Fibroblast of lung (primary cell): Measurements from ENCODE around the gene CXCL8. TPM values are rescaled to one million over a fixed set of nuclear protein-coding genes. Genes with fewer than 3 reads are reported as not detected.

Source experiments
- DNase-seq, 2 donors: peaks; one replicate each; pipeline versions ENCODE4 v3.0.0 to v3.0.0-alpha.2; 2010; ENCODE audit warnings: low read depth in 2 of 2
- H2AFZ ChIP-seq: 2 replicates; pipeline ENCODE4 v1.5.1; 2012; ENCODE audit warnings: low read length, control low read depth, inconsistent platforms
- H3K27ac ChIP-seq: 2 replicates; pipeline ENCODE4 v1.5.1; 2011; ENCODE audit warnings: low read length, control low read depth; ENCODE audit not compliant: insufficient read depth
- H3K27me3 ChIP-seq: 2 replicates; pipeline ENCODE4 v1.5.1; 2011; ENCODE audit warnings: mild to moderate bottlenecking, low read length; ENCODE audit not compliant: control insufficient read depth, insufficient read depth
- H3K36me3 ChIP-seq: 2 replicates; pipeline ENCODE4 v1.5.1; 2011; ENCODE audit warnings: low read length; ENCODE audit not compliant: control insufficient read depth, insufficient read depth
- H3K4me1 ChIP-seq: 2 replicates; pipeline ENCODE4 v1.5.1; 2011; ENCODE audit warnings: low read length; ENCODE audit not compliant: control insufficient read depth, insufficient read depth; ENCODE audit errors: extremely low read depth
- H3K4me2 ChIP-seq: 2 replicates; pipeline ENCODE4 v1.5.1; 2011; ENCODE audit warnings: low read length, control low read depth; ENCODE audit not compliant: insufficient read depth; ENCODE audit errors: extremely low read depth
- H3K4me3 ChIP-seq, 4 experiments: fragments of 200-600 bp in 1 of 4; sonication (generic) in 1 of 4; replicated peaks in 1 of 4; 2 replicates each; pipeline ENCODE4 v1.5.1; 2011 to 2016; ENCODE audit warnings: low read length in 4 of 4, low read depth in 3 of 4, mild to moderate bottlenecking in 3 of 4, control low read depth in 2 of 4, inconsistent platforms in 1 of 4, mixed read lengths in 1 of 4; ENCODE audit not compliant: insufficient read depth in 1 of 4; ENCODE audit errors: control extremely low read depth in 1 of 4
- H3K79me2 ChIP-seq: 2 replicates; pipeline ENCODE4 v1.5.1; 2012; ENCODE audit warnings: mild to moderate bottlenecking, low read length, inconsistent platforms; ENCODE audit not compliant: control insufficient read depth, insufficient read depth
- H3K9ac ChIP-seq: 2 replicates; pipeline ENCODE4 v1.5.1; 2011; ENCODE audit warnings: mild to moderate bottlenecking, low read length, control low read depth; ENCODE audit not compliant: insufficient read depth
- H3K9me3 ChIP-seq: 2 replicates; pipeline ENCODE4 v1.5.1; 2012; ENCODE audit warnings: low read depth, low read length; ENCODE audit not compliant: control insufficient read depth, insufficient read depth
- H4K20me1 ChIP-seq: 2 replicates; pipeline ENCODE4 v1.5.1; 2011; ENCODE audit warnings: low read length; ENCODE audit not compliant: control insufficient read depth, insufficient read depth; ENCODE audit errors: extremely low read depth
- EZH2 ChIP-seq: IDR thresholded peaks from 2 replicates; pipeline ENCODE4 v1.5.1; 2012; ENCODE audit warnings: low read length, control low read depth, mild to moderate bottlenecking; ENCODE audit errors: missing control alignments
- polyA plus RNA-seq, 2 donors: library from polyadenylated mRNA; depleted of rRNA in 1 of 2; stranded (reverse) in 1 of 2; unstranded in 1 of 2; fragments of >200 nt; gene quantifications; 2 replicates each; pipeline ENCODE4 v1.2.1, GENCODE V29; 2011 to 2012; ENCODE audit warnings: missing spikeins in 1 of 2
- total RNA-seq: library from RNA; depleted of rRNA; stranded (reverse); fragments of >200 nt; gene quantifications from 2 replicates; pipeline ENCODE4 v1.2.1, GENCODE V29; 2014
- TF ChIP-seq, protein P1 (sequence below), 2 donors: IDR thresholded peaks in 1 of 2; conservative IDR thresholded peaks in 1 of 2; 1 replicate in 1 of 2; 2 replicates in 1 of 2; pipeline ENCODE4 v1.5.1; 2011 to 2012; ENCODE audit warnings: low read length in 2 of 2, control low read depth in 1 of 2, inconsistent platforms in 1 of 2, low read depth in 1 of 2, mild to moderate bottlenecking in 1 of 2

Gene CXCL8
- total and polyA plus RNA-seq, 2 donors (not counting 1 experiment from before 2014, with no cell fraction given), result 1.3 to 1.4 TPM

GRCh38 chr4:73703320-73703719 lies 37.0 kb upstream of the CXCL8 start:
- Histone ChIP-seq H3K4me2 (no peak overlapping the region), H2AFZ (no peak overlapping the region), H3K79me2 (no peaks in the 10 kb centered on the region), H3K9ac (no peak overlapping the region), H3K27ac (no peak overlapping the region), H3K4me3 (no peak overlapping the region), H3K9me3 (no peaks in the 10 kb centered on the region), H3K27me3 (no peaks in the 10 kb centered on the region), H4K20me1 (no peaks in the 10 kb centered on the region), H3K36me3 (no peaks in the 10 kb centered on the region), H3K4me1 (peaks cover 22% of the 10 kb centered on the region)
- no peak for DNase-seq
- TF ChIP-seq EZH2, result no peak
- TF ChIP-seq, protein P1, sequence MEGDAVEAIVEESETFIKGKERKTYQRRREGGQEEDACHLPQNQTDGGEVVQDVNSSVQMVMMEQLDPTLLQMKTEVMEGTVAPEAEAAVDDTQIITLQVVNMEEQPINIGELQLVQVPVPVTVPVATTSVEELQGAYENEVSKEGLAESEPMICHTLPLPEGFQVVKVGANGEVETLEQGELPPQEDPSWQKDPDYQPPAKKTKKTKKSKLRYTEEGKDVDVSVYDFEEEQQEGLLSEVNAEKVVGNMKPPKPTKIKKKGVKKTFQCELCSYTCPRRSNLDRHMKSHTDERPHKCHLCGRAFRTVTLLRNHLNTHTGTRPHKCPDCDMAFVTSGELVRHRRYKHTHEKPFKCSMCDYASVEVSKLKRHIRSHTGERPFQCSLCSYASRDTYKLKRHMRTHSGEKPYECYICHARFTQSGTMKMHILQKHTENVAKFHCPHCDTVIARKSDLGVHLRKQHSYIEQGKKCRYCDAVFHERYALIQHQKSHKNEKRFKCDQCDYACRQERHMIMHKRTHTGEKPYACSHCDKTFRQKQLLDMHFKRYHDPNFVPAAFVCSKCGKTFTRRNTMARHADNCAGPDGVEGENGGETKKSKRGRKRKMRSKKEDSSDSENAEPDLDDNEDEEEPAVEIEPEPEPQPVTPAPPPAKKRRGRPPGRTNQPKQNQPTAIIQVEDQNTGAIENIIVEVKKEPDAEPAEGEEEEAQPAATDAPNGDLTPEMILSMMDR (conservative IDR thresholded peaks at IDR 0.05 in 1 of 2, IDR thresholded peaks at IDR 0.05 in 1 of 2; ENCODE audit: low read depth in 1 of 2, low read length in 2 of 2), result no peak

GRCh38 chr4:73704314-73705055 lies 35.9 kb upstream of the CXCL8 start:
- Histone ChIP-seq H3K4me2 (peak overlapping the region; percentile 34), H3K4me1 (peaks cover 24% of the 10 kb centered on the region), H3K9ac (no peak overlapping the region), H2AFZ (no peak overlapping the region), H3K79me2 (no peaks in the 10 kb centered on the region), H3K9me3 (no peaks in the 10 kb centered on the region), H3K36me3 (no peaks in the 10 kb centered on the region), H3K27me3 (no peaks in the 10 kb centered on the region), H3K27ac (peak overlapping the region; percentile 77), H3K4me3 (no peak overlapping the region), H4K20me1 (no peaks in the 10 kb centered on the region)
- peak; percentile 100 for DNase-seq
- no peak for TF ChIP-seq EZH2
- TF ChIP-seq, protein P1 (conservative IDR thresholded peaks at IDR 0.05 in 1 of 2, IDR thresholded peaks at IDR 0.05 in 1 of 2; ENCODE audit: low read depth in 1 of 2, low read length in 2 of 2), result no peak

- H3K27ac ChIP-seq, result peak overlapping the region; percentile 77
- H3K27me3 ChIP-seq, result no peaks in the 10 kb centered on the region
- DNase-seq, result peak; percentile 66 to 84
- no peaks in the 10 kb centered on the region for H3K36me3 ChIP-seq
- peaks cover 24% of the 10 kb centered on the region for H3K4me1 ChIP-seq
- no peaks in the 10 kb centered on the region for H4K20me1 ChIP-seq
- H3K9ac ChIP-seq, result no peak overlapping the region
- H3K79me2 ChIP-seq, result no peaks in the 10 kb centered on the region
- no peak overlapping the region for H2AFZ ChIP-seq
- H3K4me2 ChIP-seq, result peak overlapping the region; percentile 34
- H3K4me3 ChIP-seq, result no peak overlapping the region
- TF ChIP-seq, protein P1 (conservative IDR thresholded peaks at IDR 0.05 in 1 of 2, IDR thresholded peaks at IDR 0.05 in 1 of 2; ENCODE audit: low read depth in 1 of 2, low read length in 2 of 2), result no peak
- no peak for TF ChIP-seq EZH2
- no peaks in the 10 kb centered on the region for H3K9me3 ChIP-seq
These were observed 35.3 kb upstream of the CXCL8 start for GRCh38 chr4:73705056-73705432.
